ENCODE data around the gene KDELR3. TPM values are rescaled to one million over a fixed set of nuclear protein-coding genes. Genes with fewer than 3 reads are reported as not detected.

Gene KDELR3
- total and polyA plus RNA-seq, 10 of the 15 experiments (the other 5 are each of a cell fraction or from before 2014, with no cell fraction given), result 0.15 to 0.98 (median 0.25) TPM; not detected in 1

DNA sequence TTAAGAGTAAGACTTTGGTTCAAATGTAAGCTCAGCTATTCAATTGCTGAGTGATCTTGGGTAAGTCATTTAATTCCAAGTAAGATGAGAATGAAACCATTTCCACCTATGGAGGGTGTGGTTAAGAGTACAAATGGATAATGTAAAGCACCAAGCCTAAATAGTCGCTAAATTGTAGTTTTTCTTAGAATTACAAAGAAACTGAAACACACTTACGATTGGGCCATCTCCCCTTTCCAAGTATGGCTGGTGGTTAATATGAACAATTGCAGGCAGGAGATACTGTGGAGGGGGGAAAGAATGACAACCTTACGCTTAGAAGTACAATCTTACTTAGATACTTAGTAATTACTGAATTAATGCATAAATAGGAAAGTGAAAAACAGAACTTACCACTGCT, 30.0 kb downstream of the KDELR3 start:
- Histone ChIP-seq H3K4me1 (ENCODE audit: control insufficient read depth, insufficient read depth, low read length) (no peaks in the 10 kb centered on the region; the same call in 1 of the 2 replicates), H3K36me3 (ENCODE audit: control insufficient read depth in 2 of 2, insufficient read depth in 2 of 2, low read length in 1 of 2) (peaks cover 19 to 72% of the 10 kb centered on the region in 2 experiments), H4K20me1 (ENCODE audit: control insufficient read depth, insufficient read depth) (peaks cover 12% of the 10 kb centered on the region), H3K4me2 (ENCODE audit: control insufficient read depth, insufficient read depth) (no peak overlapping the region), H2AFZ (ENCODE audit: control insufficient read depth, low read depth, low read length) (no peak overlapping the region), H3K4me3 (no peak overlapping the region), H3K27ac (ENCODE audit: control insufficient read depth, insufficient read depth) (no peak overlapping the region), H3K79me2 (ENCODE audit: control insufficient read depth, insufficient read depth, low read length) (peaks cover 50% of the 10 kb centered on the region), H3K27me3 (replicated peaks in 1 of 2; ENCODE audit: control insufficient read depth in 2 of 2, insufficient read depth in 2 of 2, low read length in 1 of 2) (no peaks in the 10 kb centered on the region), H3K9ac (ENCODE audit: control insufficient read depth, insufficient read depth, low read length) (no peak overlapping the region), H3K9me3 (replicated peaks; ENCODE audit: control insufficient read depth, insufficient read depth, low read length) (no peaks in the 10 kb centered on the region)
- no peak for ATAC-seq
- RAD21 ChIA-PET (ENCODE audit: unreplicated experiment), result no interaction called here
- in situ Hi-C loops (cut with MboI) (no loop called here), intact Hi-C loops (cut with micrococcal nuclease; ENCODE audit: unreplicated experiment) (no loop called here)
- WGBS (ENCODE audit: insufficient coverage, insufficient replicate concordance, low lambda C conversion rate, missing lambda C conversion rate), result 78% methylated on average over 3 of the region's 3 CpGs
- no TSS peak for BruUV-seq (replicated peaks)
- no peak for DNase-seq (ENCODE audit: low read depth, low spot score)
- POLR2A ChIA-PET, result interaction anchor here (1.5 kb wide), 1 partner anchor 13 kb away, joined by 3 read pairs; no protein-coding TSS in a partner anchor
- SMC1A ChIA-PET (ENCODE audit: uncharacterized antibody, unreplicated experiment), result no interaction called here
- CTCF ChIA-PET, result no interaction called here
- no peak for TF ChIP-seq ZNF622 (IDR thresholded peaks at IDR 0.05)
- TF ChIP-seq, protein P1, sequence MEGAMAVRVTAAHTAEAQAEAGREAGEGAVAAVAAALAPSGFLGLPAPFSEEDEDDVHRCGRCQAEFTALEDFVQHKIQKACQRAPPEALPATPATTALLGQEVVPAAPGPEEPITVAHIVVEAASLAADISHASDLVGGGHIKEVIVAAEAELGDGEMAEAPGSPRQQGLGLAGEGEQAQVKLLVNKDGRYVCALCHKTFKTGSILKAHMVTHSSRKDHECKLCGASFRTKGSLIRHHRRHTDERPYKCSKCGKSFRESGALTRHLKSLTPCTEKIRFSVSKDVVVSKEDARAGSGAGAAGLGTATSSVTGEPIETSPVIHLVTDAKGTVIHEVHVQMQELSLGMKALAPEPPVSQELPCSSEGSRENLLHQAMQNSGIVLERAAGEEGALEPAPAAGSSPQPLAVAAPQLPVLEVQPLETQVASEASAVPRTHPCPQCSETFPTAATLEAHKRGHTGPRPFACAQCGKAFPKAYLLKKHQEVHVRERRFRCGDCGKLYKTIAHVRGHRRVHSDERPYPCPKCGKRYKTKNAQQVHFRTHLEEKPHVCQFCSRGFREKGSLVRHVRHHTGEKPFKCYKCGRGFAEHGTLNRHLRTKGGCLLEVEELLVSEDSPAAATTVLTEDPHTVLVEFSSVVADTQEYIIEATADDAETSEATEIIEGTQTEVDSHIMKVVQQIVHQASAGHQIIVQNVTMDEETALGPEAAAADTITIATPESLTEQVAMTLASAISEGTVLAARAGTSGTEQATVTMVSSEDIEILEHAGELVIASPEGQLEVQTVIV (IDR thresholded peaks at IDR 0.05; ENCODE audit: borderline replicate concordance, partially characterized antibody), result no peak
- TF ChIP-seq, protein P2, sequence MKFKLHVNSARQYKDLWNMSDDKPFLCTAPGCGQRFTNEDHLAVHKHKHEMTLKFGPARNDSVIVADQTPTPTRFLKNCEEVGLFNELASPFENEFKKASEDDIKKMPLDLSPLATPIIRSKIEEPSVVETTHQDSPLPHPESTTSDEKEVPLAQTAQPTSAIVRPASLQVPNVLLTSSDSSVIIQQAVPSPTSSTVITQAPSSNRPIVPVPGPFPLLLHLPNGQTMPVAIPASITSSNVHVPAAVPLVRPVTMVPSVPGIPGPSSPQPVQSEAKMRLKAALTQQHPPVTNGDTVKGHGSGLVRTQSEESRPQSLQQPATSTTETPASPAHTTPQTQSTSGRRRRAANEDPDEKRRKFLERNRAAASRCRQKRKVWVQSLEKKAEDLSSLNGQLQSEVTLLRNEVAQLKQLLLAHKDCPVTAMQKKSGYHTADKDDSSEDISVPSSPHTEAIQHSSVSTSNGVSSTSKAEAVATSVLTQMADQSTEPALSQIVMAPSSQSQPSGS (IDR thresholded peaks at IDR 0.05; ENCODE audit: low read length), result no peak
- no peak for TF ChIP-seq SMC3 (IDR thresholded peaks at IDR 0.05; ENCODE audit: borderline replicate concordance, low read length)
- TF ChIP-seq BCL11A (IDR thresholded peaks at IDR 0.05; ENCODE audit: low read depth, low read length), result no peak
- TF ChIP-seq TBL1XR1 (IDR thresholded peaks at IDR 0.05; ENCODE audit: low read depth, low read length), result no peak
- TF ChIP-seq TCF3 (IDR thresholded peaks at IDR 0.05; ENCODE audit: borderline replicate concordance, insufficient read depth, low read depth, low read length), result no peak
- TF ChIP-seq, protein P3, sequence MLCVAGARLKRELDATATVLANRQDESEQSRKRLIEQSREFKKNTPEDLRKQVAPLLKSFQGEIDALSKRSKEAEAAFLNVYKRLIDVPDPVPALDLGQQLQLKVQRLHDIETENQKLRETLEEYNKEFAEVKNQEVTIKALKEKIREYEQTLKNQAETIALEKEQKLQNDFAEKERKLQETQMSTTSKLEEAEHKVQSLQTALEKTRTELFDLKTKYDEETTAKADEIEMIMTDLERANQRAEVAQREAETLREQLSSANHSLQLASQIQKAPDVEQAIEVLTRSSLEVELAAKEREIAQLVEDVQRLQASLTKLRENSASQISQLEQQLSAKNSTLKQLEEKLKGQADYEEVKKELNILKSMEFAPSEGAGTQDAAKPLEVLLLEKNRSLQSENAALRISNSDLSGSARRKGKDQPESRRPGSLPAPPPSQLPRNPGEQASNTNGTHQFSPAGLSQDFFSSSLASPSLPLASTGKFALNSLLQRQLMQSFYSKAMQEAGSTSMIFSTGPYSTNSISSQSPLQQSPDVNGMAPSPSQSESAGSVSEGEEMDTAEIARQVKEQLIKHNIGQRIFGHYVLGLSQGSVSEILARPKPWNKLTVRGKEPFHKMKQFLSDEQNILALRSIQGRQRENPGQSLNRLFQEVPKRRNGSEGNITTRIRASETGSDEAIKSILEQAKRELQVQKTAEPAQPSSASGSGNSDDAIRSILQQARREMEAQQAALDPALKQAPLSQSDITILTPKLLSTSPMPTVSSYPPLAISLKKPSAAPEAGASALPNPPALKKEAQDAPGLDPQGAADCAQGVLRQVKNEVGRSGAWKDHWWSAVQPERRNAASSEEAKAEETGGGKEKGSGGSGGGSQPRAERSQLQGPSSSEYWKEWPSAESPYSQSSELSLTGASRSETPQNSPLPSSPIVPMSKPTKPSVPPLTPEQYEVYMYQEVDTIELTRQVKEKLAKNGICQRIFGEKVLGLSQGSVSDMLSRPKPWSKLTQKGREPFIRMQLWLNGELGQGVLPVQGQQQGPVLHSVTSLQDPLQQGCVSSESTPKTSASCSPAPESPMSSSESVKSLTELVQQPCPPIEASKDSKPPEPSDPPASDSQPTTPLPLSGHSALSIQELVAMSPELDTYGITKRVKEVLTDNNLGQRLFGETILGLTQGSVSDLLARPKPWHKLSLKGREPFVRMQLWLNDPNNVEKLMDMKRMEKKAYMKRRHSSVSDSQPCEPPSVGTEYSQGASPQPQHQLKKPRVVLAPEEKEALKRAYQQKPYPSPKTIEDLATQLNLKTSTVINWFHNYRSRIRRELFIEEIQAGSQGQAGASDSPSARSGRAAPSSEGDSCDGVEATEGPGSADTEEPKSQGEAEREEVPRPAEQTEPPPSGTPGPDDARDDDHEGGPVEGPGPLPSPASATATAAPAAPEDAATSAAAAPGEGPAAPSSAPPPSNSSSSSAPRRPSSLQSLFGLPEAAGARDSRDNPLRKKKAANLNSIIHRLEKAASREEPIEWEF (IDR thresholded peaks at IDR 0.05; ENCODE audit: insufficient replicate concordance, low read depth, low read length), result no peak
- no peak for TF ChIP-seq BRCA1 (IDR thresholded peaks at IDR 0.05; ENCODE audit: low read depth, low read length)
- no peak for FAIRE-seq
